Loucy (cell line): ENCODE measurements around the gene NFKBIZ.

Source experiments
- EZH2phosphoT487 ChIP-seq: fragments of 200-600 bp; IDR thresholded peaks from 2 replicates; pipeline ENCODE4 v1.6.1; 2018; ENCODE audit warnings: antibody characterized with exemption, mild to moderate bottlenecking, moderate library complexity, borderline replicate concordance
- TF ChIP-seq, protein P1 (sequence below): fragments of 200-600 bp; sonication (generic); conservative IDR thresholded peaks from 2 replicates; pipeline ENCODE4 v1.5.1; 2014; ENCODE audit warnings: mild to moderate bottlenecking, antibody characterized with exemption, low read length

DNA sequence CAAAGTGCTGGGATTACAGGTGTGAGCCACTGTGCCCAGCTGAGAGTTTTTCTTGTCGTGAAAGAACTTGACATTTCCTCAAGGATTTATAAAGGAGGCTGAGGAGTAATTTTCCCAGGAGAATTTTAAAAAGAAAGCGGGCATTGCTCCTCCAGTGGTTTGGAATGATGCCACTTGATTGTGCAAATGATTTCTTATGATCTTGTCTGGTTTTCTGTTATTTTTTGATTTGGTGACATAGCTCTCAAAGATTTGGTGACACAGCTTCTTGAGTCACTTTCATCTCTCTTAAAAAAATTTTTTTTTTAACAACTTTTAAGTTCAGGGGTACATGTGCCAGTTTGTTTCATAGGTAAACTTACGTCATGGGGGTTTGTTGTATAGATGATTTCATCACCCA, 24.6 kb upstream of the NFKBIZ start:
- TF ChIP-seq, protein P1, sequence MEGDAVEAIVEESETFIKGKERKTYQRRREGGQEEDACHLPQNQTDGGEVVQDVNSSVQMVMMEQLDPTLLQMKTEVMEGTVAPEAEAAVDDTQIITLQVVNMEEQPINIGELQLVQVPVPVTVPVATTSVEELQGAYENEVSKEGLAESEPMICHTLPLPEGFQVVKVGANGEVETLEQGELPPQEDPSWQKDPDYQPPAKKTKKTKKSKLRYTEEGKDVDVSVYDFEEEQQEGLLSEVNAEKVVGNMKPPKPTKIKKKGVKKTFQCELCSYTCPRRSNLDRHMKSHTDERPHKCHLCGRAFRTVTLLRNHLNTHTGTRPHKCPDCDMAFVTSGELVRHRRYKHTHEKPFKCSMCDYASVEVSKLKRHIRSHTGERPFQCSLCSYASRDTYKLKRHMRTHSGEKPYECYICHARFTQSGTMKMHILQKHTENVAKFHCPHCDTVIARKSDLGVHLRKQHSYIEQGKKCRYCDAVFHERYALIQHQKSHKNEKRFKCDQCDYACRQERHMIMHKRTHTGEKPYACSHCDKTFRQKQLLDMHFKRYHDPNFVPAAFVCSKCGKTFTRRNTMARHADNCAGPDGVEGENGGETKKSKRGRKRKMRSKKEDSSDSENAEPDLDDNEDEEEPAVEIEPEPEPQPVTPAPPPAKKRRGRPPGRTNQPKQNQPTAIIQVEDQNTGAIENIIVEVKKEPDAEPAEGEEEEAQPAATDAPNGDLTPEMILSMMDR = no peak
- no peak for TF ChIP-seq EZH2phosphoT487
